ENCODE data around the gene MOXD1. TPM values are rescaled to one million over a fixed set of nuclear protein-coding genes. Genes with fewer than 3 reads are reported as not detected.

Gene MOXD1
- polyA plus RNA-seq, 1 of the 3 experiments (the other 2 are of a cell fraction): 252 TPM

GRCh38 chr6:132286298-132287019, 114.8 kb downstream of the MOXD1 start:
- Histone ChIP-seq H3F3A (replicated peaks; ENCODE audit: insufficient read depth) (no peaks in the 10 kb centered on the region), H3K9ac (no peak overlapping the region), H3K4me1 (ENCODE audit: control insufficient read depth in 1 of 2, insufficient read depth in 2 of 2, low read depth in 1 of 2, low read length in 1 of 2) (no peaks in the 10 kb centered on the region; a peak in 1 of 4 replicates), H3K79me2 (ENCODE audit: insufficient read depth) (no peaks in the 10 kb centered on the region), H3K9me2 (no peaks in the 10 kb centered on the region), H3K4me2 (no peak overlapping the region), H3K9me3 (peaks cover 5% of the 10 kb centered on the region), H3K27ac (ENCODE audit: low read depth in 2 of 2, low read length in 1 of 2) (no peak overlapping the region), H2AFZ (ENCODE audit: low read depth) (no peak overlapping the region), H3K27me3 (ENCODE audit: insufficient read depth) (no peaks in the 10 kb centered on the region; the same call in 1 of the 2 replicates), H4K20me1 (ENCODE audit: insufficient read depth) (no peaks in the 10 kb centered on the region), H3K36me3 (replicated peaks in 1 of 2; ENCODE audit: control insufficient read depth in 1 of 2, insufficient read depth in 2 of 2, low read length in 1 of 2) (no peaks in the 10 kb centered on the region), H3K4me3 (ENCODE audit: low read depth in 2 of 2, low read length in 1 of 2) (no peak overlapping the region)
- ChIA-PET CTCF (interaction anchor here (2.1 to 3.4 kb wide), 2 partner anchors 12 to 198 kb away, joined by 6 to 14 read pairs; no protein-coding TSS in a partner anchor), POLR2A (no interaction called here)
- no peak for TF ChIP-seq RFX5 (IDR thresholded peaks at IDR 0.05; ENCODE audit: low read length)
- TF ChIP-seq FOXM1 (IDR thresholded peaks at IDR 0.05; ENCODE audit: low read depth): no peak
- no peak for TF ChIP-seq MEF2A (IDR thresholded peaks at IDR 0.05; ENCODE audit: borderline replicate concordance, low read depth)
- TF ChIP-seq FOSL2 (IDR thresholded peaks at IDR 0.05; ENCODE audit: borderline replicate concordance, low read depth): no peak
- no peak for TF ChIP-seq MAX (IDR thresholded peaks at IDR 0.05; ENCODE audit: low read depth)
- TF ChIP-seq FOXJ3 (CRISPR knock-in tag; IDR thresholded peaks at IDR 0.05): no peak
- TF ChIP-seq, protein P1, sequence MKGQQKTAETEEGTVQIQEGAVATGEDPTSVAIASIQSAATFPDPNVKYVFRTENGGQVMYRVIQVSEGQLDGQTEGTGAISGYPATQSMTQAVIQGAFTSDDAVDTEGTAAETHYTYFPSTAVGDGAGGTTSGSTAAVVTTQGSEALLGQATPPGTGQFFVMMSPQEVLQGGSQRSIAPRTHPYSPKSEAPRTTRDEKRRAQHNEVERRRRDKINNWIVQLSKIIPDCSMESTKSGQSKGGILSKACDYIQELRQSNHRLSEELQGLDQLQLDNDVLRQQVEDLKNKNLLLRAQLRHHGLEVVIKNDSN (IDR thresholded peaks at IDR 0.05; ENCODE audit: borderline replicate concordance, low read depth): no peak
- TF ChIP-seq, protein P2, sequence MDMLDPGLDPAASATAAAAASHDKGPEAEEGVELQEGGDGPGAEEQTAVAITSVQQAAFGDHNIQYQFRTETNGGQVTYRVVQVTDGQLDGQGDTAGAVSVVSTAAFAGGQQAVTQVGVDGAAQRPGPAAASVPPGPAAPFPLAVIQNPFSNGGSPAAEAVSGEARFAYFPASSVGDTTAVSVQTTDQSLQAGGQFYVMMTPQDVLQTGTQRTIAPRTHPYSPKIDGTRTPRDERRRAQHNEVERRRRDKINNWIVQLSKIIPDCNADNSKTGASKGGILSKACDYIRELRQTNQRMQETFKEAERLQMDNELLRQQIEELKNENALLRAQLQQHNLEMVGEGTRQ (IDR thresholded peaks at IDR 0.05; ENCODE audit: borderline replicate concordance, low read depth, low read length): no peak
- TF ChIP-seq EZH2phosphoT487 (IDR thresholded peaks at IDR 0.05; ENCODE audit: borderline replicate concordance, low read depth): no peak
- no peak for TF ChIP-seq RAD21 (IDR thresholded peaks at IDR 0.05; ENCODE audit: low read length)
- TF ChIP-seq, protein P3, sequence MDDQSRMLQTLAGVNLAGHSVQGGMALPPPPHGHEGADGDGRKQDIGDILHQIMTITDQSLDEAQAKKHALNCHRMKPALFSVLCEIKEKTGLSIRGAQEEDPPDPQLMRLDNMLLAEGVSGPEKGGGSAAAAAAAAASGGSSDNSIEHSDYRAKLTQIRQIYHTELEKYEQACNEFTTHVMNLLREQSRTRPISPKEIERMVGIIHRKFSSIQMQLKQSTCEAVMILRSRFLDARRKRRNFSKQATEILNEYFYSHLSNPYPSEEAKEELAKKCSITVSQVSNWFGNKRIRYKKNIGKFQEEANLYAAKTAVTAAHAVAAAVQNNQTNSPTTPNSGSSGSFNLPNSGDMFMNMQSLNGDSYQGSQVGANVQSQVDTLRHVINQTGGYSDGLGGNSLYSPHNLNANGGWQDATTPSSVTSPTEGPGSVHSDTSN (IDR thresholded peaks at IDR 0.05): no peak
- no peak for TF ChIP-seq GATA2 (CRISPR knock-in tag; IDR thresholded peaks at IDR 0.05)
- no peak for TF ChIP-seq ZBTB33 (IDR thresholded peaks at IDR 0.05; ENCODE audit: borderline replicate concordance, low read depth)
- WGBS (ENCODE audit: low lambda C conversion rate): 37% methylated on average over 5 of the region's 5 CpGs
- no peak for DNase-seq

Measured in SK-N-SH (cell line).